ENCODE results near the gene CYTH3.
"Not testable (repeated sequence)": the region's sequence is repeated elsewhere in the genome, so short reads cannot be mapped to it uniquely, and the experiment has no call there.

Gene CYTH3

DNA sequence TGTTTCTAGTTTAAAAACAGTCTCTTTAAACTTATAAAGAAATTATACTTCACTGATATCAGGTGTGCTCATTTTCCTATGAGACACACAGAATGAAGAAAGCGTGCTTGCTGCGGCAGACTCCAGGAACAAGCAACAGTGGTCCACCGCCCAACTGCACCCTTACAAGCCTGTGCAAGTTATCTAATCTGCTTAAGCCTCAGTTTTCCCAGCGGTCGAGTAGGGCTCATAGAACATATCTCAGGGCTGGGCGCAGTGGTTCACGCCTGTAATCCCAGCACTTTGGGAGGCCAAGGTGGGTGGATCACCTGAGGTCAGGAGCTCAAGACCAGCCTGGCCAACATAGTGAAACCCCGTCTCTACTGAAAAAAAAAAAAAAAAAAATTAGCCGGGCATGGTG is 43.1 kb downstream of the CYTH3 start:
- DNase-seq (ENCODE audit: low read depth), result not testable (repeated sequence)

DNA sequence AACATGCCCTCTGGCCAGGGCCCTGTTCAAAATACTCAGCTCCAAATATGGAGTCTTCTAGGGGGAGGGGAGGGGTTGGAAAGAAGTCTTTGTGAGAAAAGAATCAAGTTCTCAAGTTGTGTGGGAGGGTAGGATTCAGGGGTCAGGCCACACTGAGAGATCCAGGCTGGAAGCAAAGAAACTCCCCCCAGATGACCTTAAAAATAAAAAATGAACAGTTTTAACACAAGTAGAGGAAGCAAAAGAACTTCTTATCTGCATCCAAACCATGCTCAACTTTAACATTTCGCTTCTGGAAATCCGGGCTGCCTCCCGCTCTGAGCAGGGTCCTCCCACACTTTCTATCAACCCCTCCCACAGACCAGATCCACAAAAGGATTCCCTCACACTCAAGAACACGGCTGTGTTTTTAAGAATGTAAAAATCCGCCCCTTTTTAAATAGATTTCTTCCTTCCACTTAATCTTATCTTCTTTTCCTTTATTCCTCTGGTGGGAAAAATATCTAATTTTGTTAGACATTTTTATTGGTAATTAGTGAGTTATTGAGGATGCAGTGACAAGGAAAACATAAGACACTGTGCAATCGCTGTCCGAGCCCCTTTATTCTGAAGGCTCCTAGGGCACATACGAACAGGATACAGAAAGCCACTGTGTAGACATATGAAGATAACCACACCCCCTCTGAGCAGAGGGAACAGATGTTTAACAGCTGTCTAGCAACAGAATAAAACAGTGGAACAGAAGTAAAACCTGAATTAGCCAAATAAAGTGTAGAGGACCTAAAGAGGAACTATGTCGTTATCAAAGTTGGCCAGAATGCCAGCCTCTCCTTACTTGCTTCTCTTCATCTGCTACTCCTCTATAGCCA is 43.8 kb downstream of the CYTH3 start:
- DNase-seq (ENCODE audit: low read depth), result no peak

DNA sequence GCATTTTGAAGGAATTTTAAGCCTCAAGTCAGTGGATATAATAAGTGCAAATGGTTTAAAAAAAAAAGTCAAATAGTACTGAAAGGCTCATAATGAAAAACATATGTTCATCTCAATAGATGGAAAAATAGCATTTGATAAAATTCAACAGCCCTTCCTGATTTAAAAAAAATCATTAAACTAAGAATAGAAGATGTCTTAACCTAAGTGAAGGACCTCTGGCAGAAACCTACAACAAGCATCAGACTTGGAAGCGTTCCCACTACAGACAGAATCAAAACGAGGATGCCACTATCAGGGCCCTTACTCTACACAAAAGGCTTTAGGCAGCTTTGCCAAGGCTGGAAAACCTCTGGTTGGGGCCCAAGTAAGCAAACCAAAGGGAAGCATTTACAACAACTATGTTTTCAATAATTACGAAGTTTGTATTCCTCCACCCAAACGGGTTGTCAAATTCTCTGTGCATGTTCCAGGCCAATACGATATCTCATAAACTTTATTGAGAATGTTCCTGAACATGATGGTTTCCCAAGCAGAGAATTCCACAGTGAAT is 45.1 kb downstream of the CYTH3 start:
- no peak for DNase-seq (ENCODE audit: low read depth)

DNA sequence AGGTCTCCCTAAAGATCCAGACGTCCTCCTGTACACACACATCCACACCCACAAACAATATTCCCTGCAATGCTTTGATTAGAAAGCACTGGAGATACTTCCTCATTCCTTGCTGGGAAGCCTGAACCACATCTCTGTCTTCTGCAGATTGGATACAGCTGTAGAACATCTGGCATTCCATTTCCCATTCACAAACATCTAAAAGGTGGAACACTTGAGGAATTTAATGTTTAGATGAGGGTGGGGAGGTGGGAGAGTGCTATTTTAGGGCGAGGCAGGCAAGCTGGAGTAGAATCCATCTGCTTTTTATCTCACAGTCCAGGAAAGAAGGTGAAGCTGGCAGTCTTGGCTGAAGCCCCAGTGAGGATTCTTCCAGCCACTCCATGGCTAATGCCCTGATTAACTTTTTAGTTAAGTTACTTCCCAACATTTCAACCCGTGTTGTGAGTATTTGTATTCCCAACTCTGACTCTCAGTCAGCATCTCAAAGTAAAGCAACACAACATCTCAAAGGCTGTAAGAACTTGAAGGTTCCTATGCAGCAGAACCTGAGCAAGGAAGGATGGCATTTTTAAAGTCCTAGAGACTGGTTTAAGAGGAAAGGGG is 46.1 kb downstream of the CYTH3 start:
- DNase-seq (ENCODE audit: low read depth), result no peak

DNA sequence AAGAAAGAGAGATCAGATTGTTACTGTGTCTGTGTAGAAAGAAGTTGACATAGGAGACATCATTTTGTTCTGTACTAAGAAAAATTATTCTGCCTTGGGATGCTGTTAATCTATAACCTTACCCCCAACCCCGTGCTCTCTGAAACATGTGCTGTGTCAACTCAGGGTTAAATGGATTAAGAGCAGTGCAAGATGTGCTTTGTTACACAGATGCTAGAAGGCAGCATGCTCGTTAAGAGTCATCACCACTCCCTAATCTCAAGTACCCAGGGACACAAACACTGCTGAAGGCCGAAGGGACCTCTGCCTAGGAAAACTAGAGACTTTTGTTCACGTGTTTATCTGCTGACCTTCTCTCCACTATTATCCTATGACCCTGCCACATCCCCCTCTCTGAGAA is 49.0 kb downstream of the CYTH3 start:
- DNase-seq (ENCODE audit: low read depth), result not testable (repeated sequence)

DNA sequence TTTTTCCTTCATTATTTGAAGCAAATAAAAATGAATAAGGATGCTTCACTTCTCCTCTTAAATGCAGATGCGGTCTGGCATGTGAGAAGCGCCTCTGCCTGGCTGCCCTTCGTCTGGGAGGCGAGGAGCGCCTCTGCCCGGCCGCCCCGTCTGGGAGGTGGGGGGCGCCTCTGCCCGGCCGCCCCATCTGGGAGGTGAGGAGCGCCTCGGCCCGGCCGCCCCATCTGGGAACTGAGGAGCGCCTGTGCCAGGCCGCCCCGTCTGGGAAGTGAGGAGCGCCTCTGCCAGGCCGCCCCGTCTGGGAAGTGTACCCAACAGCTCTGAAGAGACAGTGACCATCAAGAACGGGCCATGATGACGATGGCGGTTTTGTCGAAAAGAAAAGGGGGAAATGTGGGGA is 49.4 kb downstream of the CYTH3 start:
- DNase-seq (ENCODE audit: low read depth), result not testable (repeated sequence)

DNA sequence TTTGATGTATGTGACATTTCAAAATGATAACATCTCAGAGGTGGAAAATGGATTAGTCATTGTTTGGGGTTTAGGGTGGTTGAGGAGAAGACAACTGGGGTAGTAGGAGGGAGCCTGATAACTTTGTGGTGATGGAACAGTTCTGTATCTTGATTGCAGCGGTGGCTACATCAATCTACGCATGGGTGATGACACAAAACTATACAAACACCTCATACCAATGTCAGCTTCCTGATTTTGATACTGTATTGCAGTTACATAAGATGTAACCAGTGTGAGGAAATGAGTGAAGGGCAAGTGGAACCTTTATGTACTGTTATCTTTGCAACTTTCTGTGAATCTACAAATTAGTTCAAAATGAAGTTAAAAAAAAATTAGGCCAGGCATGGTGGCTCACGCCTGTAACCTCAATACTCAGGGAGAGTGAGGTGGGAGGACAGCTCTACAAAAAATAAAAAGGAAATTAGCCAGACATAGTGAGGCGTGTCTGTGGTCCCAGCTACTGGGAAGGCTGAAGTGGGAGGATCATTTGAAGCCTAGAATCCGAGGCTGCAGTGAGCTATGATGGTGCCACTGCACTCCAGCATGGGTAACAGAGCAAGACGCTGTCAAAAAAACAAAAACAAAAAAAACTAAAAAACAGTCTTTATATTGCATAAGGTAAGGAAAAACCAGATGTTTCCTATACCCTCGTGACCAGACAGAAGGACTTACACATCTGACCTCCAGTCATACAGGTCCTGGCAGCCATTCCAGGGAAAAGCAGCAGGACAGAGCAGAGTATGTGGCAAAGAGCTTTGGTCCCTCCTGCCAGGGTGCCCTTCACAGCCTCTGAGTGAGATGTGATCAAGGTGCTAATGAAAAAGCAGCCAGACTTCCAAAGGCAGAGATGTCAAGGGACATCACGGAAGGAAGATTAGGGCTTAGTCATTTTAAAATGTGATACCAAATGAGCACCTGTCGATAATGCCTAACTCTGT is 50.8 kb downstream of the CYTH3 start:
- no peak for DNase-seq (ENCODE audit: low read depth)

DNA sequence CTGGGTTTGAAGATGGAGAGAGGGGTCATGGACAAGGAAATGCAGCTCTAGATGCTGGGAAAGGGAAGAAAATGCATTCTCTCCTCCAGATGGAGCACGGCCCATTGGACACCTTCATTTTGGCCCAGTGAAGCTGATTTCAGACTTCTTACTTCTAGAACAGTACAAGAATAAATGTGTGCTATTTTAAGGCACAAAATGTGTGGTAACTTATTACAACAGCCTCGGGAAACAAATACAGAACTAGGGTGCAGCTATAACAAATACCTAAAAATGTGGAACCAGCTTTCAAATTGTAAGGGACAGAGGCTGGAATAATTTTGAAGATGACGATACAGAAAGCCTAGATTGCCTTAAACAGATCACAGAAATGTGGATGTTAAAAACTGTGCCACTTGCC is 54.1 kb downstream of the CYTH3 start:
- no peak for DNase-seq (ENCODE audit: low read depth)

DNA sequence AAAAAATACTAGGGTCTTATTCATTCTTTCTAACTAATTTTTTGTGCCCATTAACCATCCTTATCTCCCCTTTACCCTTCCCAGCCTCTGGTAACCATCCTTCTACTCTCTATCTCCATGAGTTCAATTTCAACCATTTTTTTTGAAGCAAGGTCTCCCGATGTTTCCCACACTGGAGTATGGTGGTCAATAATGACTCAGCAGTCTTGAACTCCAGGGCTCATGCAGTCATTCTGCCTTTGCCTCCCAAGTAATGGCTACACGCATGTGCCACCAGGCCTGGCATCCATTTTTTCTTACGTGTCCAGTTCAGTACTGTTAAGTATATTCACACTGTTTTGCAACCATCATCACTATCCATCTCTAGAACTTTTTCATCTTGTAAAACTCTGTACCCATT is 60.4 kb downstream of the CYTH3 start:
- no peak for DNase-seq (ENCODE audit: low read depth)

DNA sequence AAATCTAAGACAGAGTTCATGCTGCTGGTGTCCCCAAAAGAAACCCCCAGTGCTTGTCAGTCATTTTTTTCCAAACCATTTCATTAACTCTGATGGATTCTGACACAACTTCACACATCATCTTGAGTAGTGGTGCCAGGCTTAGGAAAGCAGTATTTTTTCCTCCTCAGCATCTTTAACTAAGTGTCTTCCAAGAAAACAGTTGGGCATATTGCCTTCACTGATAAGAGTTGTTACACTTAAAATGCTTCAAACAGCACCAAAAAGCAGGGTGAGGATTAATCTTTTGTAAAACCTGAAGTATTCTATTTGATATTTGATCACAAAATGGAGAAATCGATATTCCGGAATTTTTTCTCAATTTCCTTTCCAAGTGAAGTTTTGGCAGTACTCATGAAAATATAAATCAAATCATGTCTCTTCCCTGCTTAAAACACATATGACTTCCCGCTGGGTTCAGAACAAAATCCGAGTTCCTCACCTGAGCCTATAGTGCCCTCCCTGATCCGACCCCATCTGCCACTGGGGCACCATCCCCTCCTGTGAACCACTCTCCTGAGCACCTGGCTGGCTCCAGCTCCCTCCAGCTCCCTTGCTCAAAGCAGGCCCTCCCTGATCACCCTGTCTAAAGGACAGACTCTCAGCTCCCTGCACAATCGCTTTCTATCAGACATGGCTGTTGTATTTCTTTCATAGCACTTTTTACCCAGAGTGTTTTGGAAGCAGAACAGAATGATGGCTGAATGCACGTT is 61.6 kb downstream of the CYTH3 start:
- DNase-seq (ENCODE audit: low read depth), result no peak

DNA sequence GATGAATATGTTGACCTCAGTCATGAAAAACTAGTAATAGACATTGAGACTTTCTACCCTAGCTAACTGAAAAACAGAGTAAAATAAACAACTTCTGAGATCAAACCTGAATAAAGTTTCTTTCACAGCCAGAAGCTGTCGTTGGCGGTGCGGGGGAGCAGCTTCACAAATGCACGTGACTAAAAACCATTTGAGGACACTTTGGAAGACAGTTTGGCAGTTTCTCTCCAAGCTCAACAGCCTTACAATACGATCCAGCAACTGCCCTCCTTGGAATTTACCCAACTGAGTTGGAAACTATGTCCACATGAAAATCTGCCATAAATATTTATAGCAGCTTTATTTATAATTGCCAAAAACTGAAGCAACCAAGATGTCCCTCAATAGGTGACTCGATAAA is 63.1 kb downstream of the CYTH3 start:
- DNase-seq (ENCODE audit: low read depth), result no peak

DNA sequence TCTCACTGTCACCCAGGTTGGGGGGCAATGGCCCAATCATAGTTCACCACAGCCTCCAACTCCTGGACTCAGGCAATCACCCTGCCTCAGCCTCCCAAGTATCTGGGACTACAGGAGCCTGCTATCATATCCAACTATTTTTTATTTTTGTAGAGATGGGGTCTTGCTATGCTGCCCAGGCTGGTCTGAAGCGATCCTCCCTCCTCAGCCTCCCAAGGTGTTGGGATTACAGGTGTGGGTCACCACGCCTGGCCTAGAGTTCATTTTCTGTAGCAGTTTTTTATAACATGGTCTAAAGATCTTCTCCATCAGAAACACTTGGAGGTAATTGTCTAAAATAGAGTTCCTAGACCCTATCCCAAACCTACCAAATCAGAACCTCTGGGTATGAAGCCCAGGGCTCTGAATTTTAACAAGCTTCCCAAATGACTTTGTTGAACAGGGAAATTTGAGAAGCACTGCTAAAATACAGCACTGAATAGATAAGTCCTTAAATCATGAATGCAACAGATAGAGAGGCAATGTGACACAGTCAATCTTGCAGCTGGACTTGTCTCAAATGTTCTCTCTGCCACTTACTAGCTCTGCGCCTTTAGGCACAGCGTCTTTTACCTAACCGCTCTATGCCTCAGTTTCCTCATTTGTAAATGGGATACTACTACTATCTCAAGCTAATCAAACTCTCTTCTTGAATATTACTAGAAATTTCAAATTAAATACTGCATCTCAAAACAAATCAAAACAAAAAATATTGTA is 63.7 kb downstream of the CYTH3 start:
- DNase-seq (ENCODE audit: low read depth), result no peak

DNA sequence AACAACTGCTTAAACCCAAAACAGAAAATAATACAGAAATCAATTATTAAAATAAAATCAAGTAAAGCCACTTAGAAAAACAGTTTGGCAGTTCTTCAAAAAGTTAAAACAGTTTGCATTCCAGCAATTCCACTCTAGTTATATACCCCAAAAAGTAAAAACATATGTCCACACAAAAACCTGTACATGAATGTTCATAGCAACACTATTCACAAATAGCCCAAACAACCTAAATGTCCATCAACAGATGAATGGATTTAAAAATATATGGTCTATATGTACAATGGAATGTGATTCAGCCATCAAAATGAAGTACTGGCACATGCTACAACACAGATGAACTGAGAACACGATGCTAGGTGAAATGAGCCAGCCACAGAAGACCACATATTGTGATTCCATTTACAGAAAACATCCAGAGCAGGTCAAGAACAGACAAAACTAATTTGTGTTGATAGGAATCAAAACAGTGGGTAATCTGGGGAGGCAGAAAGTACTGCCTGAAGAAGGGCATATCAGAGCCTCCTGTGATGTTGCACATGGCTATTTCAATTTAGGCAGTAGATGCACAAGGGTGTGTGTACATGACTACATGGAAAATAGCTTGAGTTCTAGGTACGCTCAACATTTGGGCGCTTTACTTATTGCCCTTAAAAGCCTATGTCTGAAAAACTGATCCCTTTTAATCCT is 66.3 kb downstream of the CYTH3 start:
- no peak for DNase-seq (ENCODE audit: low read depth)

DNA sequence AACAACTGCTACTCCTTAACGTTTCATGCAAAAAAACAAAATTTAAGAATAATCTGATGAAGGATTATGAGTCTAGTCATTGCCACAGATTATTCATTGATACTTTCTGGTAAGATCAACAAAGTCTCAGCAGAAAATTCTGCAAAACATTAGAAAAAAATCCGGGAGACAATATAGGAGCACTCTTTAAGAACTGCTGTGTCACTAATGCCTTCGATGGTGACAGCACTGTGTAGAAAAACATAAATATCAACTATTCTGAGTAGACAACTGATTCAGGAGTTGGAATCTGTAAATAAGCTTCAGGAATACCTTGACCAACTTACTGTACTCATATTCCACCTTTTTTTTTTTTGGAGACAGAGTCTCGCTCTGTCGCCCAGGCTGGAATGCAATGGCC is 69.0 kb downstream of the CYTH3 start:
- no peak for DNase-seq (ENCODE audit: low read depth)

DNA sequence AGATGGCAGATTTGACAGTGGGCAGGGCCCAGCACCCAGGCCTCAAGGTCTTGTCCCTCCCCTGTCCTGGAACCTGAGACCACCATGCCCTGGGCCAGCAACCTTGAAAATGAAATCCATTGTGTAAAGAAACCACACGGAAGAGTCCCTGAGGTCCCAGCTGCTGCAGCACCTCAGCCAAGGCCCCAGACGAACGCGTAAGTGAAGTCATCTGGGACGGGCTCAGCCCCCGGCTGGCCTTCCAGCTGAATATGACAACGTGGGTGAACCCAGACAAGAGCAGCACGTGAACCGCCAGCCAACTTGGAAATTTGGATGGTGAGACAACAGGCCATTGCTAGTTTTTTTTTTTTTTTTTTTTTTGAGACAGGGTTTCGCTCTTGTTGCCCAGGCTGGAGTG is 70.3 kb downstream of the CYTH3 start:
- DNase-seq (ENCODE audit: low read depth), result no peak

DNA sequence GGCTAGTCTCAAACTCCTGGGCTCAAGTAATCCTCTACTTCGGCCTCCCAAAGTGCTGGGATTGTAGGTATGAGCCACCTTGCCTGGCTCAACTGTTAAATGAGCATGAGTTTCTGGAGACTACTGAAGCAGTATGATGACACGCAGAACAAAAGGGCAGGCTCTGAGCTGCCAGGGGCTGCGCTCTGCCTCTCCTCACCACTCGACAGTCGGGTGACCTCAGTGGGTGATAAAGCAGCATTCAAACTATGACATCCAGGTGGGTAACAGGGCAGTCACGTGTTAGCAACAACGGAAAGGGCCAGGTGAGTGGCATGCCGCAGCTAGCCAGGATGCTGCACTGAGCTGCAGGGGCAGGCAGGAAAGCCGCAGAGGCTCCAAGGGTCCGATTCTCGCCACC is 71.5 kb downstream of the CYTH3 start:
- DNase-seq (ENCODE audit: low read depth), result no peak

DNA sequence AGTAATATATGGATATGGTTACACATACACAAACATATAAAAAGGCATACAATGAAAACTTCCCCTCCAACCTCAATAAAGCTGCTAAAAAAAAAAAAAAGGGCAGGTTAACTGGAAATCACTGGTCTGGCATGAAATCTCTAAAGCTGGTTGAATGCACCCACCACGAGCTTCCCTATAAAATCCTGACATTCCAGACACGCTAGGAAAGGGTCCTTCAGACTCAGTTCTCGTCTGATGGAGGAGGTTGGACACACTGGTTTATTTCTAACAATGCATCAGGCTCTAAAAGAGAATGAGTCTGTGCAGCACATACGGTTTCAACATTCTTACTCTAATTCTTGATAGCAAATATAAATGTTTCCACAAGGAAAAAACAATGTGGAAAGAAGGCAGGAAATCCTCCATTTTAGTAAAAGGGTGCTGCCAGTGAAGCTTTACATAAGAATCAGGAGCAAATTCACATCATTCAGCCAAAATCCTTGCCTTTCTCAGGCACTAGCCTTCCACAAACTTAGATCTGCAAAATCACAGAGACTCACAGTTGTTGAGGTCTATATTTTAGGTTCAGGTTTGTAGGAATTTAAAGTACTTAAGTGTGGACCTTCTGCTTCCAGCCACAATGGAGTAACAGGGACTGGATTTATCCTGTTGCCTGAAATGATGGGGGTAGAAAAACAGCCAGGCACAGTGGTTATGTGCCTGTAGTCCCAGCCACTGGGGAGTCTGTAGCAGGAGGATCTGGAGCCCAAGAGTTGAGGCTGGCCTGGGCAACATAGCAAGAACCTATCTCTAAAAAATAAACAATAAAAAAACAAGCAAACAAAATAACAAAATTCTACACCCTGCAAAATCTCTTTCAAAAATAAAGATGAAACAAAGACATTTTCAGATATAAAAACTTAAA is 73.5 kb downstream of the CYTH3 start:
- no peak for DNase-seq (ENCODE audit: low read depth)

DNA sequence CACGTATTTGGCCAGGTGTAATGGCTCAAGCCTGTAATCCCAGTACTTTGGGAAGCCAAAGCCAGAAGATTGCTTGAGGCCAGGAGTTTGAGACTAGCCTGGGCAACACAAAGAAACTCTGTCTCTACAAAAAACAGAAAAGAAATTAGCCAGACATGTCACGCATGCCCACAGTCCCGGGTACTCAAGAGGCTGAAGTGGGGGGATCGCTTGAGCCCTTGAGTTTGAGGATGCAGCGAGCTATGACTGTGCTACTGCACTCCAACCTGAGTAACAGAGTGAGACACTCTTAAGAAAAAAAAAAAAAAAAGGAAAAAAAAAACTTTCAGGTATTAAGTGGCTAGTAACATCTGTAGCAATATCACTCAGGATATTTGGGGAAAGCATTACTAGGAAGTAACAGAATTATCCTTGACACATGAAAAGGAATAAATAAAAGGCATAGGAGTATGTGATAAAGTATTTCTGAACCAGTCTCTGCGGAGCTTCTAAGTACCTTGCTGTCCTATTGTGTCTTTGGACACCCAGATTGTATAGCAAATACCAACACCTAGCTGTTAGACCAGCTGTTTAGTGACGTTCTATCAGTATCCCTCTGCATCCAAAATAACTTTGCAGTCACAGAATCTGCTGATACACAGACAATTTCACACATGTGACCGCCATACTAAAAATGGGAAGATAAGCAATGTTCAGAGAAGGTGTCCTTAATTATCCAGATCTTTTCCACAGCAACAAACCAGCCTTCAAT is 74.4 kb downstream of the CYTH3 start:
- DNase-seq (ENCODE audit: low read depth), result no peak
